ENCODE results near the gene CLK4. TPM values are rescaled to one million over a fixed set of nuclear protein-coding genes. Genes with fewer than 3 reads are reported as not detected.

The CLK4 gene
- total and polyA plus RNA-seq, 5 donors: 15.5 to 27.0 (median 20.9) TPM

Other genes starting within 250 kb of the CLK4 start
- gene COL23A1, start 36.7 kb downstream of the CLK4 start, total RNA-seq: 10 to 100 TPM in 2 of 4 donors, 1 to 10 TPM in 2; 5.5 to 13.6 (median 8.8) TPM
- gene COL23A1, start 36.7 kb downstream of the CLK4 start, polyA plus RNA-seq: 2.5 TPM
- 1 to 10 TPM; 6.5 to 7.3 (median 6.7) TPM for gene ZNF354A, start 103.6 kb upstream of the CLK4 start, total RNA-seq
- gene ZNF354A, start 103.6 kb upstream of the CLK4 start, polyA plus RNA-seq: 6.8 TPM
- 1 to 10 TPM; 7.4 to 9.3 (median 8.8) TPM for gene ZNF354B, start 232.9 kb upstream of the CLK4 start, total RNA-seq
- gene ZNF354B, start 232.9 kb upstream of the CLK4 start, polyA plus RNA-seq: 4.1 TPM

Measured in right cardiac atrium (tissue), 5 donors.